GM19025 (cell line): ENCODE data around the gene TBC1D20.

ENCODE experiments used
- ATAC-seq: cut with Tn5 transposase; IDR thresholded peaks from one replicate; pipeline ENCODE4 v1.9.1; 2021; ENCODE audit warnings: mild to moderate bottlenecking, low read depth, moderate library complexity; ENCODE audit not compliant: unreplicated experiment

TBC1D20 gene

DNA sequence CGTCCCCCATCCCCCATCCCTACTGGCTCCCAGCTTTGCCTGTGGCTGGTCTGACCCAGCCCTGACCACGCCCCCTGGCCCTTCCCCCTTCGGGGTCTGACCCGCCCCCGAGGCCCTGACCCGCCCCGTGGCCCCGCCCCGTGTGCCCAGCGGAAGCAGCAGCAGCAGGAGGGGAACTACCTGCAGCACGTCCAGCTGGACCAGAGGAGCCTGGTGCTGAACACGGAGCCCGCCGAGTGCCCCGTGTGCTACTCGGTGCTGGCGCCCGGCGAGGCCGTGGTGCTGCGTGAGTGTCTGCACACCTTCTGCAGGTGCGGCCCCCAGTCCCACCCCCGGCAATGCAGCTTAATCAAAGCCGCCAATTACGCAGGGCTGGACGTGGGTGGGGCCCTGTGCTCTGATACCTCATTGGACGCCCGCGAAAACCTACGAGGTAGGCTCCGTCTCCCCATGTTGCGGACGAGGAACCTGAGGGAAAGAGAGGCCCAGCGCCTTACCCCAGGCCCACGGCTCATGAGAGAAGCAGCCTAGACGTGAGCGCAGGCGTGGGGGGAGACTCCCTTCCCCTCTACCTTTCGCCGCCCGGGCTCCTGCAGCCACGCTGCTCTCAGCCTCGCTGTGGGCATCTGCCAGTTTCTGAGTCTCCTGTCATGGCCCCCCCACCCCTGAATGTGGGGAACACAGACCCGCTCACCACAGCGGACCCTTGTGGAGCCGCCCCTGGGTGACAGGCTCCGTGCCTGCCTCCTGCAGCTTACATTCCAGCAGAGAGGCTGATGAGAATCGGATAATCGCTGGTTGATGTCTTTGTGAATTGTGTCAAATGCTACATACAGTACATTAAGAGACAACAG, 41.4 kb downstream of the TBC1D20 start:
- no peak for ATAC-seq

DNA sequence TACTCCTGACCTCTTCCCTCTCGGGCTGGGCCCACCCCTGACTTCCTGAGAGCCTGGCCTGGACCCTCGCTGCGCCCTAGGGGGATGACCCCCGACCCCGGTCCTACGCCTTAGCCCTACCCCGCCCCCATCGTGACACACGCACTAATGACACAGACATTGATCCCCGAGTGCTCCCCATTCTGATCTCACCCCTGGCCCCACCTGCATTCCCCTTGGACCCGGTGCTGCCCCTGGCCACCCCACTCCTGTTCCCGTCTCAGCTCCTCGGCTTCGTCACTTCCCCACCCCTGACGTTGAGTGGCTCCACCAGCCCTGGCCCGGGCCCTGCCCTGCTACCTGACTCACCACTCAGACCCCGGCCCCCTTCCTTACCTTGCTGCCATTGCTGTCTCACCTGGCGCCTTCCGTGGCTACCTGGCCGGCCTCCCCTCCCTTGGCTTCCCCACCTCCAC, 42.1 kb downstream of the TBC1D20 start:
- no peak for ATAC-seq

- no peak for ATAC-seq
Observed at GRCh38 chr20:419556-420165, 42.7 kb downstream of the TBC1D20 start.

DNA sequence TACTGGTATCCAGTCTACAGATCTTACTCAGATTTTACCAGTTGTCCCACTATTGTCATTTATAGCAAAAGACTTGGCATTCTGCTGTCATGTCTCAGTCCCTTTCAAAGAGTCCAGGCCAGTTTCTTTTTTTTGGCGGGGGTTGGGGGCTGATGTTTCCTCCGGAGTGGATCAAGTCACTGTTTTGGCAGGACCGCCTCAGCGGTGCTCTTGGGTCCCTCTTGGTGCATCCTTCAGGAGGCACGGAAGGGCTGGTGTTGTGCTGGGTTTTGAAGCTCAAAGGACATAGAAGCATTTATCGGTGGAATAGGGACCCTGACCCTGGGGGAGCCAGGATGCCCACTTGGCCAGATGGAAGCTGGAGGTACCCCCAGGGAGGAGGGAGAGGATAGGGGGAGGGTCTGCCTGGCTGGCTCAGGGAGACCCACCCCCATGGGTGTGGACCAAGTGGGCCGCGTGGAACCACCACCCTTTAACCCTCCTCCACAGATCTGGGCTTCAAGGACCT, 43.4 kb downstream of the TBC1D20 start:
- no peak for ATAC-seq

- ATAC-seq = no peak
Observed at GRCh38 chr20:417801-418342, 44.5 kb downstream of the TBC1D20 start.

GRCh38 chr20:416950-417800, 45.2 kb downstream of the TBC1D20 start:
- ATAC-seq = no peak

DNA sequence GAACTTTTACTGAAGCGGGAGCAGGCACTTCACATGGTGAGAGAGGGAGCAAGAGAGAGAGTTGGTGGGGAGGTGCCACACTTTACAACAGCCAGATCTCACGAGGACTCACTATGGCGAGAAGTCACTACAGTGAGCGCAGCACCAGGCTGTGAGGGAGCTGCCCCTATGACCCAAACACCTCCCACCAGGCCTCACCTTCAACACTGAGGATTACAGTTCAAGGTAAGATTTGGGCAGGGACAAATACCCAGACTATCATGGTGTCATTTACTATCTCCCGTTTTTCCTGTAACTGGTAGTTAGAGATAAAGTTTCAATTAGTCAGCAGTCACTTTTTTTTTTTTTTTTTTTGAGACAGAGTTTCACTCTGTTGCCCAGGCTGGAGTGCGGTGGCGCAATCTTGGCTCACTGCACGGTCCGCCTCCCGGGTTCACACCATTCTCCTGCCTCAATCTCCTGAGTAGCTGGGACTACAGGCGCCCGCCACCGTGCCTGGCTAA, 46.5 kb downstream of the TBC1D20 start:
- no peak for ATAC-seq

- no peak for ATAC-seq
Observed at GRCh38 chr20:414161-414560, 48.2 kb downstream of the TBC1D20 start.

GRCh38 chr20:412081-412480, 50.3 kb downstream of the TBC1D20 start:
- no peak for ATAC-seq

GRCh38 chr20:409697-410559, 52.4 kb downstream of the TBC1D20 start:
- no peak for ATAC-seq

DNA sequence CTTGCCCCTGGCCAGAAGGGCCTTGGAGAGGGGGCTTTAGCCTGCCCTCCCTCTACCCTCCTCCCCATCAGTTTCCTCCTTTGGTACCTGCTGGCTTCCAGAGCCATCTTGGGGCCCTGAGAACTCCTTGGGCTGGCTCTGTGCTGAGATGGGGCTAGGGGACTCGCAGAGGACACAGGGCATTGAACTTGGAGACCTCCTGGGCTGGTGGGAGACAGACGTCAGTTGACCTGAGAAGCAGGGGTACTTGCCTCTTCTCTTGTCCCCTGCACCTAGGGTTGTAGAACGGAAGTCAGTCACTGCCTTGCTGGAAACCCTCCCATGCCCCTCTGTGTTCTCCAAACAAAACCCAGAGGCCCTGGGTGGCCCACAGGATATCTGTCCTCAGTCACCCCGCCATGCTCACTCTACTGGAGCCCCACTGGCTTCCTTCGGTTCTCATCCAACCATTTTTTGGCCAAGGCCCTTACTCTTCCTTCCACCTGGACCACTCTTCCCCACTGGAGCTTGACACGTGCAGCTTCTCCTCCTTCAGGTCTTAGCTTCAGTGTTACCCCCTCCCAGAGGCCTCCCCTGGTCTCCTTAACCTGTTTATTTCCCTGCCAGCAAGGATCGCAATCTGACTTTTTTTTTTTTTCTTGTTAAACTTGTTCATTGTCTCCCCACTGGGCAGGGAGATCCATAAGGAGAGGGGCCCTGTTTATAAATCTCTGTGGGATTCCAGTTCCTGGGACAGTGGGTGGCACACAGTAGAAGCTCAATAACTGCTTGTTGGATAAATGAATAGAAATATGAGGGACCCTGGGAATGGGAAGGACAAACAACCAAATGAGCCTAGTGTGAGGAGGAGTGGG, 53.3 kb downstream of the TBC1D20 start:
- ATAC-seq = peak; percentile 22

DNA sequence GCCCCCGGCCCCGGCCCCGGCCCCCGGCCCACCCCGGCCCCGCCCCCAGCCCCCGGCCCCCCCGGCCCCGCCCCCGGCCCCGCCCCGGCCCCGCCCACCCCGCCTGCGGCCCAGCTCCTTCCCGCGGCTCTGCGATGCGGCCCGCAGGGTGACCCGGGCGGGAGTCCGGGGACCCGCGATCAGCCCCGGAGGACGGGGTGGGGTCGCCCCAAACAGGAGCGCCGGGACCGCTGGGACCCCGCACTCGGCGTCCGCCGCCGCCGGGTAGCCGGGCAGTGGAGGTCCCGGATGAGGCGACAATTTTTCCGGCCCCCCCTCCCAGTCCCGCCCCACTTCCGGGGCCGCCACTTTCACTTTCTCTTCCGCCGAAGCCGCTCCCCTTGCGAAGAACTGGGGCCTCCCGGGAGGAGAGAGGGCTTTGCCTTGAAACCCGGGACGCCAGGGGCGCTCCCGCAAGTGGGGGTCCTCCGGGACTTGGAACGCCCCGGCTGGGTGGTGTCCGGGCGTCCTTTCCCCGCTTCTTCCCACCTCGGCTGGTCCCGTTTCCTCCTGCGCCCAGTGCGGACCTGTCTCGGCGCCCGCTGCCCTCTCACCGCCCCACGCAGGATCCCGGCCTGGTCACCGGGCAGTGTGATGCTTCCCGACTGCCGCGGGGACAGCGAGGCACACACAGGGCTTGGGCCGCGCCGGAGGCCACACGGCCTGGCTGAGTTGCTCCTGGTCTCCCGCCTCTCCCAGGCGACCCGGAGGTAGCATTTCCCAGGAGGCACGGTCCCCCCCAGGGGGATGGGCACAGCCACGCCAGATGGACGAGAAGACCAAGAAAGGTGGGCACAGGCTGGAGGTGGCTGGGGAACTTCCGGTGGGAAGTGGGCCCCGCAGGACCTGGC, 54.1 kb downstream of the TBC1D20 start, which contains the start of gene RBCK1:
RBCK1 (plus strand) TSS at position 347 of the 890 bp plus-strand sequence; CDS start at position 806, 459 bp downstream.
- ATAC-seq = peak; percentile 57

- ATAC-seq = peak; percentile 53
Observed at GRCh38 chr20:407133-407952, 55.0 kb downstream of the TBC1D20 start.

DNA sequence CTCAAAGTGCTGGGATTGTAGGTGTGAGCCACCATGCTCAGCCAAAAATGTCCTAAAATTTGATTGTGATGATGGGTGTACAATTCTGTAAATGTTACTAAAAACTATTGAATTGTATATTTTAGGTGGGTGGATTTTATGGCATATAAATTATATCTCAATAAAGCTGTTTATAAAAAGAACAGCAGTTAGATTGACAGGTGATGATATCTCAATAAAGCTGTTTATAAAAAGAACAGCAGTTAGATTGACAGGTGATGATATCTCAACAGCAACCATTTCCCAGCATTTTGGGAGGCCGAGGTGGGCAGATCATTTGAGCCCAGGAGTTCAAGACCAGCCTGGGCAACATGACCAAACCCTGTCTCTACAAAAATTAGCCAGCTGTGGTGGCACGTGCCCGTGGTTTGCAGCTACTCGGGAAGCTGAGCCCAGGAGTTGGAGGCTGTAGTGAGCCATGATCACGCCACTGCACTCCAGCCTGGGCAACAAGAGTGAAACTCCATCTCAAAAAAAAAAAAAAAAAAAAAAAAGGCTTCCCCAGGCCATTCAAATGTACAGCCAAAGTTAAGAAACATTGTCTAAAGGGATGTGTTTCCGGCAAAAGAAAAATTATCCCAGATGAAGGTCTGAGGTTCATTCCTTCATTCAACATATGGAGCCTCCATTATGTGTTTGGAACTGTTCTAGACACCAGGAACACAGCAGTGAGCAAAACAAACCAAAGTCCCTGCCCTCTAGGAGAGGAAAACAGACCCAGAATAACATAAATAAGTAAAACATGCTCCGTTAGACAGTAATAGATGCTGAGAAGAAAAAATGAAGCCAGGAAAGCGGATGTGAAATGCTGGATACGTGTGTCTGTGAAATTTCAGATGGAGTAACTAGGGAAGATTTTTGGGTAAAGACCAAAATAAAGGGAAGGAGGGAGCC, 55.9 kb downstream of the TBC1D20 start:
- no peak for ATAC-seq

GRCh38 chr20:404088-404487, 58.2 kb downstream of the TBC1D20 start:
- ATAC-seq = no peak

DNA sequence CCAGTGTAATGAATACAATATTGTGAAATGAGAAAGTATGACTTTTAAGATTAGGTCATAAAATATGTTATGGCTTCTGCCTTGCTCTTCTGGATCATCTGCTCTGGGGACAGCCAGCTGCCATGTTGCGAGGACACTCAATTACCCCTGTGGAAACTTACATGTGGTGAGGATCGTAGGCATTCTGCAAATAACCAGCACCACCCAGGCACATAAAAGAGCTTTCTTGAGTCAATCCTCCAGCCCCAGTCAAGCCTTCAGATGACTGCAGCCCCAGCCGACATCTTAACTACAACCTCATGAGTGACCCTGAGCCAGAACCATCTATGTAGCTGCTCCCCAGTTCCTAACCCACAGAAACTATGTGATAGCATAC, 58.8 kb downstream of the TBC1D20 start:
- ATAC-seq = no peak
